GM21717 (cell line): Measurements from ENCODE around the gene SYNM.

ENCODE experiments used
- ATAC-seq: cut with Tn5 transposase; IDR thresholded peaks from one replicate; pipeline ENCODE4 v1.9.1; 2021; ENCODE audit warnings: mild to moderate bottlenecking, moderate library complexity; ENCODE audit not compliant: unreplicated experiment

The SYNM gene

DNA sequence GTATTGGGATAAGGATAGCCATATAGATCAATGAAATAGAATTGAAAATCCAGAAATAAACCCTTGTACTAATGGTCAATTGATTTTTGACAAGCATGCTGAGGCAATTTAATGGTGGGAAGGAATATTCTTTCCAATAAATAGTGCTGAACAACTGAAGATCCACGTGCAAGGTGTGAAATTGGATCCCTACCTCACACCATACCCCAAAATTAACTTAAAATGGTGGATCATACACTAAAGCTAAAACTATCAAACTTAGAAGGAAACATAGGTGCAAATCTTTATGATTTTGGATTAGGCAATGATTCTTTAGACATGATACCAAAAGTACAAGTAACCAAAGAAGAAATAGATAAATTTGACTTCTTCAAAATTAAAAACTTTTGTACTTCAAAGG lies 22.1 kb upstream of the SYNM start:
- ATAC-seq, result no peak

DNA sequence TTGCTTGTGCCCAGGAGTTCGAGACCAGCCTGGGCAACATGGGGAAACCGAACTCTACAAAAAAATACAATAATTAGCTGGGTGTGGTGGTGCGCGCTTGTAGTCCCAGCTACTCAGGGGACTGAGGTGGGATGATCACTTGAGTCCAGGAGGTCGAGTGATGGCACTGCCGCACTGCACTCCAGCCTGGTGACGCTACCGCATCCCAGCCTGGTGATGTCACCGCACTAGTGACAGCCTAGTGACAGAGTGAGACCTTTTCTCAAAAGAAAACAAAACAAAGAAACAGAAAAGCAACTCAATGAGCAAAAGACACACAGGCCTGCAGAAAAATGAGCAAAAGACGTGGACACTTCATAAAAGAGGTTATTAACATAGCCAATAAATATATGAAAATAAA lies 19.9 kb upstream of the SYNM start:
- ATAC-seq, result no peak

DNA sequence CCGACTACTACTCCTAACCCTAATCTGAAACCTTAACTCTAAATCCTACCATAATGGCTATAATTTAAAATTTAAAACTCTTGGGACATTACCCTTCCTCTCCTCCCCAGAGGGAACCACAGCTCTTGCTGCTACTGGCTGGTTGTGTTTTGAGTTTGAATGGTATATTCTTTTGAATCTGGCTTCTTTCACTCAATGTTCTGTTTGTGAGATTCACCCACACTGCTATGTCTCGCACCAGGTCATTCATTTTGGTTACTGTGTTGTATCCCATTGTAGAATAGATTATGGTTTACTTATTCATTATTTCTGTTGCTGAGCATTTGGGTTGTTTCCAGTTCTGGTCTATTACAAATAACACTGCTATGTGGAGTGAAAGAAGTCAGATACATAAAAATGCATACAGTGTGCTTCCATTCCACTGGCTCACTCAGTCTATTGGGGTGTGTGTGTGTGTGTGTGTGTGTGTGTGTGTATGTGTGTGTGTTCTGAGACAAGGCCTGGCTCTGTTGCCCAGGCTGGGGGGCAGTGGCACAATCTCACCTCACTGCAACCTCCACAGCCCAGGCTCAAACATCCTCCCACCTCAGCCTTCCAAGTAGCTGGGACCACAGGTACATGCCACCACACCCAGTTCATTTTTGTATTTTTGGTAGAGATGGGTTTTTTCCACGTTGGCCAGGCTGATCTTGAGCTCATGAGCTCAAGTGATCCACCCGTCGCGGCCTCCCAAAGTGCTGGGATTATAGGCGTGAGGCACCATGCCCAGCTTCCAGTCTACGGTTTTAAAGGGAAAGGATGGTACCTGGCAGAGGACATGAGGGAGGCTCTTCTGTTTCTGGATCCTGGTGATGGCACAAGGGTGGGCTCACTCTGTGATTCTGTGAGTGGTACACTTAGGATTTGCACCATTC lies 19.2 kb upstream of the SYNM start:
- no peak for ATAC-seq

GRCh38 chr15:99086327-99086667 lies 18.6 kb upstream of the SYNM start:
- no peak for ATAC-seq

GRCh38 chr15:99087405-99087943 lies 17.4 kb upstream of the SYNM start:
- ATAC-seq, result no peak

DNA sequence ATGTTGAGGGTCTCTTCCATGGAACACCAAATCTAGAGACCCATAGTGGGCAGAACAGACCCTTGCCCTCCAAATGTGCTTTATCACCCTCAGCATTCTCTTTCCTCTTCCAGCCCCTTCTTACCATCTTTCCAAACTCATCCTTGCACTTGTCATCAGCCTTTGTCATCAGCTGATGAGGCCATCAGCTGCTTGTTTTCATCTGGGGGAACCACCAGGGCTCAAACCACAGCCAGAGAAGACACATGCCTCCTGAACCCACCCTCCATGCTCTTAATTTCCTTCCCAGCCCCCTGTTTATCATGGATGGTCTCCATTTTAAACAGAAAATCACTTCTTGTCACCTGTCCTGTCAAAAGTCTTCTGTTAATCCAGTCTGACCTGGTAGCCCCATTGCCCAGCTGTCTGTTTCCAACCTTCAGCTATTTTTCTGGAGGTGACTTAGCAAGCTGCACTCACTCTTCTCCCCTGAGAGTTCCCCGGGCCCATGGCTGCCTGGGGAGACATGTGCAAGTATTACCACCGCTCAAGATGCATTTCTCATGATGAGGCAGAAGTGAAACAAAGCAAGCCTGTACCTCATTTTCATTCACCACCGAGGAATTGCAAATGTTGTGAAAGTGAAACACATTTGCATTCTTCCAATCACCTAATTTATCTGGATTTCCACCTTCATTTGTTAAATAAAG lies 14.7 kb upstream of the SYNM start:
- ATAC-seq, result peak; percentile 100

DNA sequence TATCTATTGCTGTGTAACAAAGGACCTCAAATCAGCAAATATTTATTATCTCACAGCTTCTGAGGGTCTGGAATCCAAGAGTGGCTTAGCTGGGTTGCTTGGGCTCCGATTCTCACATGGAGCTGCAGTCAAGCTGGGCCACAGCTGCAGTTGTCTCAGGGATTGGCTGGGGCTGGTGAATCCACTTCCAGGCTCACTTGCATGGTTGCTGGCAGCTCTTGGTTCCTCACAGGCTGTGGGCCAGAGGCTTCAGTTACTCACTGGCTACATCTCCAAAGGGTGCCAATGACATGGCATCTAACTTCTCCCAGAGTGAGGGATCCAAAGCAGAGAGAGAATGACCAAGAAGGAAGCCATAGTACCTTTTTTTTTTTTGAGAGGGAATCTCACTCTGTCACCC lies 13.9 kb upstream of the SYNM start:
- ATAC-seq, result no peak

- no peak for ATAC-seq
These were observed 12.2 kb upstream of the SYNM start for GRCh38 chr15:99092554-99093172.

DNA sequence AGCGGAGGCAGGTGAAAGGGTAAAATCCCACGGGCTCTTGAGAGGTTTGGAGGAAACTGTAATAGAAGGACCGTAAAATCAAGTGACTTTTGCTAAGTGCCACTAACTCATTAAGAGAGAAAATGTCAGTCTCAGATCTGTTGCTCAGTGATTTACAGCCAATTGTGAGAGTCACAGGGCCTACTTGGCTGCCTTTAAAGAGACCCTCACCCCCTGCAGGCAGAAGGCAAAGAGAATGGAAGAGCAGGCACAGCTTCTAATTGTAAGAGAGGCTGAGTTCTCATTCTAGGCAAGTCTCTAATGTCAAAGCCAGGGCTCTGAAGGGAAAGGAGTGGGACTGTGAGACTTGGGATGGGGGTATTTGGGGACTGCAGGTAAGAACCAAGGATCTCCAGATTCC lies 9.3 kb upstream of the SYNM start:
- ATAC-seq, result no peak

GRCh38 chr15:99096173-99096893 lies 8.5 kb upstream of the SYNM start:
- no peak for ATAC-seq

DNA sequence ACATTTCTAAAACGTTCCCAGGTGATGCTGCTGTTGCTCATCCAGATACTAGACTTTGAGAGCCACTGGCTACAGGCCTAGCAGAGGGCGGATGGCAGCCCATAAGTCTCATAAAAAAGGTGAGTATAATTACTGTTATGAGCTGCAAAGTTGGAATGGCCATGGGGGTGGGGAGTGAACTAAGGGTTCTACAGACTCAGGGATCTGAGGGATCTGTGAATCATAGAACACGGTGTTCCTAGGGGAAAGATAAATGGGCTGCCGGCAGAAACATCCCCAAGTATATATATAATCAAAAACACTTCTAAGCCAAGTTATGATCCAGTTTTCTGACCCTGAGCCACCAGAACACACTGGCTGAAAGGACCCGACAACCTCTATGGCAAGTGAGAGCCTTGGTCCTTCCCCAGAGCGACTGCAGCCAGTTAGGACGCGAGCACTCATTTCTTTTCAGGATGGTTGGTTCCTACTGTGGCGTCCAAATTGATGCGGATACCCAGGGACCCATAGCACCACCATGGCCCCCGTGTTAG lies 7.9 kb upstream of the SYNM start:
- ATAC-seq, result no peak

- no peak for ATAC-seq
These were observed 7.2 kb upstream of the SYNM start for GRCh38 chr15:99097441-99098410.

DNA sequence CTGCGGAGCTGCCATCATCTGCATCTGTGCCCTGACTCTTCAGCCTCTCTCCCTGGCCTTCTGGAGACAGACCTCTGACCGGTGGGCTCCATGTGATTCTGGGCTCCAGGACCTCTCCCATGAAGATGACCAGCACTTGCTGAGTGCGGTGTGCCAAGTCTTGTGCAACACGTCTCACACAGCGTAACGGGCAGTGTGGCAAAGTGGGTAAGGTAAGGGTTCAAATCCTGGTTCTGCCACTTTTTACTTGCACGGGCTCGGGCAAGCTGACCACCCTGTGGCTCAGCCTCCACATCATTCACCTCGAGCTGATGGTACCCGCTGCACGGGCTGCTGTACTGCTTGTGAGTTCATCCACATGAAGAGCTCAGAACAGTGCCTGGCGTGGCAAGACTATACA lies 6.5 kb upstream of the SYNM start:
- ATAC-seq, result no peak

DNA sequence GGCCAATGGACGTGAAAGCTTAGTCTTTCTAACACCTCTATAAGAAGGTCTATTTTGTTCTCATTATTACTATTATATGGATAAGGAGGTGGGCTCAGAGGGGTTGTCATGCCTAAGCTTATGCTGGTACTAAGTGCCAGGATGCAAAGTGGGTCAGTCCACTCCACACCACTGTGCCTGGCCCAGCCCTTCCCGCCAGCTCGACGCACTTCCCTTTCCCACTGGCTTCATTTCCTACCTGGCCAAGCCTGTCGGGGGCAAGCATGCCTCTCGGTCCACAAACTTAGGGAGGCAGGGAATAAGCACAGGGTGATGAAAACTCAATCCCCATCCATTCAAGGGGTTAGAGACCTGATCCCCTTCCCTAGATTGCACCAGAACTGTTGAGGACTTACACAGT lies 5.9 kb upstream of the SYNM start:
- ATAC-seq, result no peak

- no peak for ATAC-seq
These were observed 5.2 kb upstream of the SYNM start for GRCh38 chr15:99099661-99100060.

DNA sequence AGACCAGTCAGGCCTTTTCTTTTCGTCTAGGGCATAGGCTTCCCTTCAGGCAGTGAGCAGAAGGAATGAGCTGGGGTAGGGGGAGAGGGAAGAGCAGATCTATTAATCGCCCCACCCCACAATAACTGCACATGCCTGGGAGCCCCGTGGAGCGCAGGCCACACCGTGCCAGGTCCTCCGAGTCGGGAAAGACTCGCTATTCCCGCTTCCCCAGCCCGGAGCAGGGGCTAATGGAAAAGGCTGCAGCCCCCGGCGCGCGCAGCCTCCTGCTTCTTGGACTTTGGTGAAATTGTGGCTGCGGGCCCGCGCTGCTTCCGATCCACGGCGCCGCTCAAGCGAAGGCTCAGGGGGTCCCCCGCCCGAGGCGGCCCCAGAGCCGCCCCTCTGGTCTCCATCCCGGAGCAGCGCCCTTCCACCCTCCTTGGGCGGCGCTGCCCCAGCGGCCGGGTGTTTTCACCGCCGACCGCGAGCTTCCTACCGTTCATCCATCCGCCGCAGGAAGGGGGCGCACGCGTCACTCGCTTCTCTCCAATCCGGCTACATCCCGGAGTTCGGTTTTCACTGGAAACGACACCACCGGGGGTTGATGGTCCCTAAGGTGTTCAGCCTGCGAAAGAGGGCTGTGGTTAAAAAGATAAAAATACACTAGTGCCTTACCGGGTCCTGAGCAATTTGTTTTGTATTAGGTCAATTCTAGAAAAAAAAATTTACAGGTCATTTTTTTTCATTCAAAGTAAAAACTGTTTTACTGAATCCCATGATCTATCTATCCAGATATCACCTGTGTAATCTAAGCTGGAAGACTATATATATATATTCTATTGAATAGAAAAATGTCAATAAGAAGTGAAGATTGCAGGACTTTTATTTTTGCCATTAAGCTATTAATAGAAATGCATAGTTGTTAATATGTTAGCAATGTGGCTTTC lies 4.4 kb upstream of the SYNM start:
- no peak for ATAC-seq

GRCh38 chr15:99101501-99101900 lies 3.4 kb upstream of the SYNM start:
- ATAC-seq, result no peak

DNA sequence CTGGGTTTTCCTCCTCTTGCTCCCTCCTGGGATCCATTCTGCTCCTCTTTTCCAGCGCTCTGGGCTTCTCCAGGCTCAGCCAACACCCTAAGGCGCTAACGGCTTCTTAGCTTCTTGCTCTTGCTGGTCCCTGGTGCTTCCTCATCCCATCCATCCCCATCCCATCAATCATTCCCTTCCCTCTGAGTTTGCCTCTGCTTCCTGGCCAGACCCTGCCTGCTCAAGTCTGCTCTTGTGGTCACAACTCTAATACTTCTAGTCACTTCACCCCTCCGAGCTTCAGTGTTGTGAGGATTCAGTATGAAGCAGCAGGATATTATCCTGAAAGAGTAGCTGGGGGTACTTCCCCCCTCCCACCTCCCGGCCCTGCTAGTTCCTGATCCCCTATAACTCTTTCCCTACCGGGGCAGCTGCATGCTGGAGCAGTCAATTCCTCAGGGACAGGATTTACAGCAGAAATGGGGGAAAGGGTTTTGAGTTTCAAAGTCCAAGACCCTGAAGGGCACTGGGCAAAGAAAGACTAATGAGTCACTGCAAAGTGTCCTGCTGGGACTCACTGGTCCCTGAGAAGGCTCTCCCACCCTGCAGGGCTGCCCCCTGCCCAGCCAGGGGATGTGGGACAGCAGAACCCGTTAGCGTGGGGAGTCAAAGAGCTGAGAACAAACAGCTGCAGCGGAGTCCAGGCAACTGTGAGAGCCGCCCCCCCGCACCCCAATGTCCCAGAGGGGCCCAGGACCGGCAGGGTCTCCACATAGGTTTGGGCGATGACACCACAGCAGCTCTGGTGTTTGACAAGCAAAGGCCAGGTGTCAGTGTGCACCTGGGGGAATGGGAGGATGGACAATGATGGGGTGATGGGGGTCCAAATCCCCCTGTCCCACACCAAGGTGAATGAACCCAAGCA lies 2.3 kb upstream of the SYNM start:
- no peak for ATAC-seq
